ENCODE measurements around the gene ARHGAP5. TPM values are rescaled to one million over a fixed set of nuclear protein-coding genes. Genes with fewer than 3 reads are reported as not detected.

The ARHGAP5 gene
- total and polyA plus RNA-seq, 2 donors (not counting 3 experiments of a cell fraction or from before 2014, with no cell fraction given): 4.3 to 36.2 TPM

DNA sequence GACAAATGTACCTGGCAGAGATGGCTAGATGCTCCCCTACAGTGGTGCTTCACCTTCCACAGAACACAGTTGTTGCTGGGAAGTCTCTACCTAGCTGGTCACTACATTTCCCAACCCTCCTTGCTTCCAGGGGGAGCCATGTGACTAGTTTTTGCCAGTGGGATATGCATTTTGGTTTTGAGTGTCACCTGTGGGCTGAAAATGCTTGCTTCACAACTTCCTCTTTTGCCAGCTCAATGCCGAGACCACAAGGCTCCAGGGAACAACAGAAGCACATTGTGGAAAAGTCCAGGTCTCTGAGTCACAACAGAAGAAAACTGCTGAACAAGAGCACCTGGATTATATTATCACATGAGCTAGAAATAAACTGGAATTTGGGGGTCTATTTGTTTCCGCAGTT is 48.5 kb upstream of the ARHGAP5 start:
- no TSS peak for BruUV-seq (replicated peaks)
- H3K36me3 ChIP-seq (ENCODE audit: control insufficient read depth in 2 of 2, extremely low read depth in 1 of 2, insufficient read depth in 2 of 2, low read length in 2 of 2): no peaks in the 10 kb centered on the region
- H3K9me1 ChIP-seq (replicated peaks; ENCODE audit: control insufficient read depth, extremely low read depth, insufficient read depth, low read length): no peaks in the 10 kb centered on the region
- no peak for TF ChIP-seq POLR2A (IDR thresholded peaks at IDR 0.05; ENCODE audit: low read depth, low read length)
- TF ChIP-seq, protein P1, sequence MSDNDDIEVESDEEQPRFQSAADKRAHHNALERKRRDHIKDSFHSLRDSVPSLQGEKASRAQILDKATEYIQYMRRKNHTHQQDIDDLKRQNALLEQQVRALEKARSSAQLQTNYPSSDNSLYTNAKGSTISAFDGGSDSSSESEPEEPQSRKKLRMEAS (IDR thresholded peaks at IDR 0.05; ENCODE audit: insufficient read depth, insufficient read length): no peak
- TF ChIP-seq JUN (IDR thresholded peaks at IDR 0.05; ENCODE audit: borderline replicate concordance, insufficient read depth, insufficient read length, low read depth): no peak
- no peak for TF ChIP-seq FOS (IDR thresholded peaks at IDR 0.05; ENCODE audit: borderline replicate concordance, insufficient read depth, low read length)
- TF ChIP-seq, protein P2, sequence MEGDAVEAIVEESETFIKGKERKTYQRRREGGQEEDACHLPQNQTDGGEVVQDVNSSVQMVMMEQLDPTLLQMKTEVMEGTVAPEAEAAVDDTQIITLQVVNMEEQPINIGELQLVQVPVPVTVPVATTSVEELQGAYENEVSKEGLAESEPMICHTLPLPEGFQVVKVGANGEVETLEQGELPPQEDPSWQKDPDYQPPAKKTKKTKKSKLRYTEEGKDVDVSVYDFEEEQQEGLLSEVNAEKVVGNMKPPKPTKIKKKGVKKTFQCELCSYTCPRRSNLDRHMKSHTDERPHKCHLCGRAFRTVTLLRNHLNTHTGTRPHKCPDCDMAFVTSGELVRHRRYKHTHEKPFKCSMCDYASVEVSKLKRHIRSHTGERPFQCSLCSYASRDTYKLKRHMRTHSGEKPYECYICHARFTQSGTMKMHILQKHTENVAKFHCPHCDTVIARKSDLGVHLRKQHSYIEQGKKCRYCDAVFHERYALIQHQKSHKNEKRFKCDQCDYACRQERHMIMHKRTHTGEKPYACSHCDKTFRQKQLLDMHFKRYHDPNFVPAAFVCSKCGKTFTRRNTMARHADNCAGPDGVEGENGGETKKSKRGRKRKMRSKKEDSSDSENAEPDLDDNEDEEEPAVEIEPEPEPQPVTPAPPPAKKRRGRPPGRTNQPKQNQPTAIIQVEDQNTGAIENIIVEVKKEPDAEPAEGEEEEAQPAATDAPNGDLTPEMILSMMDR (IDR thresholded peaks at IDR 0.05; ENCODE audit: extremely low read depth in 1 of 2, insufficient read depth in 1 of 2, low read depth in 1 of 2, low read length in 2 of 2): no peak
- H3K9ac ChIP-seq (replicated peaks; ENCODE audit: extremely low read depth, insufficient read depth, low read length): no peak overlapping the region
- ChIA-PET CTCF (no interaction called here), POLR2A (no interaction called here)
- H3K27ac ChIP-seq (ENCODE audit: insufficient read depth, low read depth, low read length): no peak overlapping the region
- intact Hi-C loops (cut with micrococcal nuclease): no loop called here
- dilution Hi-C loops (cut with MboI; ENCODE audit: extremely low pct_ligation_motif_present, low sequenced_read_pairs): no loop called here
- no peaks in the 10 kb centered on the region for H3K79me2 ChIP-seq (ENCODE audit: control insufficient read depth, insufficient read depth, low read length)
- DNase-seq (ENCODE audit: low read depth, low spot score): no peak
- no peak overlapping the region for H3K4me2 ChIP-seq (ENCODE audit: insufficient read depth, low read length)
- peaks cover 0 to 1% of the 10 kb centered on the region in 2 experiments for H3K27me3 ChIP-seq (ENCODE audit: control insufficient read depth in 2 of 2, insufficient read depth in 2 of 2, low read length in 2 of 2)
- FAIRE-seq: no peak
- no peaks in the 10 kb centered on the region for H4K20me1 ChIP-seq (replicated peaks; ENCODE audit: control insufficient read depth, extremely low read depth, insufficient read depth, low read length)
- no peak overlapping the region for H3K4me3 ChIP-seq (replicated peaks in 1 of 3; ENCODE audit: insufficient read depth in 1 of 3, low read depth in 1 of 3, low read length in 3 of 3)
- no peak overlapping the region for H2AFZ ChIP-seq (ENCODE audit: low read depth, low read length)
- H3K9me3 ChIP-seq (replicated peaks; ENCODE audit: control insufficient read depth, insufficient read depth, low read length): no peaks in the 10 kb centered on the region
- H3K4me1 ChIP-seq (ENCODE audit: control insufficient read depth, extremely low read depth, insufficient read depth, low read length): no peaks in the 10 kb centered on the region

DNA sequence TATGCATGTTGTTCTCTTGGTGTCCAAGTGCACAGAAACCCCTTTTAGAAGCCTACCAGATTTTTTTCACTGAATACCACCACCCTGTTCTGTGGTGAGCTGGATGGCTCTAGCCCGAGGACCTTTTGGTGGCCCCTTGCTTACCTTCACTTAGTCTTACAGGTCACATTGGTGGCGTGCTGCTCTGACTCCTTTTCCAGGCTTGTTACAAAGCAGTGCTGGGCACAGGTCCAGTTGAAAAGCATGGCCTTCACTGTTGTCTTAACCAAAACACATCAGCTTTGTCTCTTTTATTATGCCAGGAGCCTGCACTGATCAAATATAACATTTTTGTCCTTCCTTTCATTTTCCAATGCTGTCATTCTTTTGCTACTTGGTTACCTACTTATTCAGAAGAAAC is 43.6 kb upstream of the ARHGAP5 start:
- Histone ChIP-seq H2AFZ (ENCODE audit: low read depth, low read length) (no peak overlapping the region), H3K27me3 (ENCODE audit: control insufficient read depth in 2 of 2, insufficient read depth in 2 of 2, low read length in 2 of 2) (peaks cover 0 to 1% of the 10 kb centered on the region in 2 experiments), H4K20me1 (replicated peaks; ENCODE audit: control insufficient read depth, extremely low read depth, insufficient read depth, low read length) (no peaks in the 10 kb centered on the region), H3K9me3 (replicated peaks; ENCODE audit: control insufficient read depth, insufficient read depth, low read length) (no peaks in the 10 kb centered on the region), H3K9me1 (replicated peaks; ENCODE audit: control insufficient read depth, extremely low read depth, insufficient read depth, low read length) (no peaks in the 10 kb centered on the region), H3K79me2 (ENCODE audit: control insufficient read depth, insufficient read depth, low read length) (no peaks in the 10 kb centered on the region), H3K4me2 (ENCODE audit: insufficient read depth, low read length) (no peak overlapping the region), H3K36me3 (ENCODE audit: control insufficient read depth in 2 of 2, extremely low read depth in 1 of 2, insufficient read depth in 2 of 2, low read length in 2 of 2) (no peaks in the 10 kb centered on the region), H3K4me3 (replicated peaks in 1 of 3; ENCODE audit: insufficient read depth in 1 of 3, low read depth in 1 of 3, low read length in 3 of 3) (no peak overlapping the region), H3K27ac (ENCODE audit: insufficient read depth, low read depth, low read length) (no peak overlapping the region), H3K4me1 (ENCODE audit: control insufficient read depth, extremely low read depth, insufficient read depth, low read length) (no peaks in the 10 kb centered on the region), H3K9ac (replicated peaks; ENCODE audit: extremely low read depth, insufficient read depth, low read length) (no peak overlapping the region)
- dilution Hi-C loops (cut with MboI; ENCODE audit: extremely low pct_ligation_motif_present, low sequenced_read_pairs) (no loop called here), intact Hi-C loops (cut with micrococcal nuclease) (no loop called here)
- FAIRE-seq (no peak), DNase-seq (ENCODE audit: low read depth, low spot score) (no peak)
- no peak for TF ChIP-seq POLR2A (IDR thresholded peaks at IDR 0.05; ENCODE audit: low read depth, low read length)
- TF ChIP-seq, protein P2 (IDR thresholded peaks at IDR 0.05; ENCODE audit: extremely low read depth in 1 of 2, insufficient read depth in 1 of 2, low read depth in 1 of 2, low read length in 2 of 2): no peak
- TF ChIP-seq MYC (IDR thresholded peaks at IDR 0.05; ENCODE audit: low read depth, low read length): no peak
- TF ChIP-seq, protein P1 (IDR thresholded peaks at IDR 0.05; ENCODE audit: insufficient read depth, insufficient read length): no peak
- no peak for TF ChIP-seq EZH2 (IDR thresholded peaks at IDR 0.05; ENCODE audit: borderline replicate concordance, low read depth, low read length, severe bottlenecking)
- no peak for TF ChIP-seq GATA2 (IDR thresholded peaks at IDR 0.05; ENCODE audit: insufficient read depth, insufficient read length, low read depth, low read length)
- no peak for TF ChIP-seq POLR2AphosphoS5 (IDR thresholded peaks at IDR 0.05; ENCODE audit: insufficient read depth, low read depth, low read length)
- no peak for TF ChIP-seq JUN (IDR thresholded peaks at IDR 0.05; ENCODE audit: borderline replicate concordance, insufficient read depth, insufficient read length, low read depth)
- TF ChIP-seq FOS (IDR thresholded peaks at IDR 0.05; ENCODE audit: borderline replicate concordance, insufficient read depth, low read length): no peak
- ChIA-PET CTCF (interaction anchor here (1.3 kb wide), 1 partner anchor 15 kb away, joined by 4 read pairs; no protein-coding TSS in a partner anchor), POLR2A (no interaction called here)
- BruUV-seq (replicated peaks): no TSS peak
